ACC112 (cell line): ENCODE data around the gene DNAJC2.

Source experiments
- H2AFZ ChIP-seq: fragments of 200-600 bp; sonication (generic); one replicate; pipeline ENCODE4 v1.6.0; 2017; ENCODE audit warnings: antibody characterized with exemption, low read length; ENCODE audit not compliant: unreplicated experiment
- H3K27ac ChIP-seq: fragments of 200-600 bp; sonication (generic); 2 replicates; pipeline ENCODE4 v1.5.1; 2014; ENCODE audit warnings: low read depth, mild to moderate bottlenecking, antibody characterized with exemption, low read length, moderate library complexity
- H3K27me3 ChIP-seq: fragments of 200-600 bp; sonication (generic); 2 replicates; pipeline ENCODE4 v1.6.1; 2014; ENCODE audit warnings: mild to moderate bottlenecking, antibody characterized with exemption, low read length, moderate library complexity, mixed read lengths; ENCODE audit not compliant: insufficient read depth
- H3K36me3 ChIP-seq: fragments of 200-600 bp; sonication (generic); 2 replicates; pipeline ENCODE4 v1.6.1; 2016; ENCODE audit warnings: mild to moderate bottlenecking, antibody characterized with exemption, low read length, moderate library complexity, mixed read lengths; ENCODE audit not compliant: insufficient read depth
- H3K4me1 ChIP-seq: fragments of 200-600 bp; sonication (generic); one replicate; pipeline ENCODE4 v1.6.1; 2016; ENCODE audit warnings: low read length, mixed read lengths; ENCODE audit not compliant: insufficient read depth, unreplicated experiment, control insufficient read depth
- H3K4me3 ChIP-seq: fragments of 200-600 bp; sonication (generic); 2 replicates; pipeline ENCODE4 v1.5.1; 2014; ENCODE audit warnings: mild to moderate bottlenecking, low read depth, low read length
- H3K79me2 ChIP-seq: fragments of 200-600 bp; sonication (generic); one replicate; pipeline ENCODE4 v1.6.0; 2016; ENCODE audit warnings: low read length; ENCODE audit not compliant: control insufficient read depth, unreplicated experiment, insufficient read depth

Gene DNAJC2, protein sequence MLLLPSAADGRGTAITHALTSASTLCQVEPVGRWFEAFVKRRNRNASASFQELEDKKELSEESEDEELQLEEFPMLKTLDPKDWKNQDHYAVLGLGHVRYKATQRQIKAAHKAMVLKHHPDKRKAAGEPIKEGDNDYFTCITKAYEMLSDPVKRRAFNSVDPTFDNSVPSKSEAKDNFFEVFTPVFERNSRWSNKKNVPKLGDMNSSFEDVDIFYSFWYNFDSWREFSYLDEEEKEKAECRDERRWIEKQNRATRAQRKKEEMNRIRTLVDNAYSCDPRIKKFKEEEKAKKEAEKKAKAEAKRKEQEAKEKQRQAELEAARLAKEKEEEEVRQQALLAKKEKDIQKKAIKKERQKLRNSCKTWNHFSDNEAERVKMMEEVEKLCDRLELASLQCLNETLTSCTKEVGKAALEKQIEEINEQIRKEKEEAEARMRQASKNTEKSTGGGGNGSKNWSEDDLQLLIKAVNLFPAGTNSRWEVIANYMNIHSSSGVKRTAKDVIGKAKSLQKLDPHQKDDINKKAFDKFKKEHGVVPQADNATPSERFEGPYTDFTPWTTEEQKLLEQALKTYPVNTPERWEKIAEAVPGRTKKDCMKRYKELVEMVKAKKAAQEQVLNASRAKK

DNA sequence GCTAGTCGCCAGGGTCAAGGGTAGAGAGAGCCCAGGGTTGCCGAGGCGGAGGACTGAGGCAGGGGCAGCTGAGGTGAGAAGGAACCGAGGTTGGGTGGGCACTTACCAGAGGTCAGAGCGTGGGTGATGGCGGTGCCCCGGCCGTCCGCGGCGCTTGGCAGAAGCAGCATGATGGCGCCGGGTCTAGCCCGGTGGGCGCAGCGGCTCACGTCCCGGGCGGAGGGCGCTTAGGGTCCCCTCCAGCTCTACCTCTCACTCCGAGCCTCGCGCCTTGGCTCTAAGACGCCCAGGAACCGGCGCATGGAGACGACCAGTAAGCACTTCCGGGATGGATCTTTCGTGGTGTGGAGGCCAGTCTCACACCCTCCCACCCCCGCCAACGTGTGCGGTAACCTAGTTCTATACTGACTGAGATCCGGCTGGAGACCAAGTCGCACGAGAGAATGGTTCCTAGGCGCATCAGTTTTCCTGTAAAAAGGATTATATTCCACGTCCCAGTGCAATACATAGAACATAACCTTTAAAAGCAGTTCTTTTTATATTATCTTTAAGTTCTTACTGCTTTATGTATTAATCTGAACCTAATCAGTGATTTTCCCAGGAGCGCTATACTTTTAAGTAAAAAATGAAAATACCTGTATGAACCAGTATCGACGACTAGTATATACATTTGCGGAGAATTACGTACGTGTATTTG is at the start of gene DNAJC2:
DNAJC2 (minus strand) TSS at position 315 of the 697 bp plus-strand sequence; CDS start at position 170, 145 bp downstream.
- Histone ChIP-seq H3K4me3 (peak within 1 kb of the TSS; percentile 92), H3K27ac (peak within 1 kb of the TSS; percentile 71), H2AFZ (peak within 1 kb of the TSS; percentile 100), H3K4me1 (peaks cover 31% of the 10 kb centered on the region), H3K27me3 (no peaks in the 10 kb centered on the region), H3K79me2 (peaks cover 77% of the 10 kb centered on the region), H3K36me3 (peaks cover 15% of the 10 kb centered on the region)

DNA sequence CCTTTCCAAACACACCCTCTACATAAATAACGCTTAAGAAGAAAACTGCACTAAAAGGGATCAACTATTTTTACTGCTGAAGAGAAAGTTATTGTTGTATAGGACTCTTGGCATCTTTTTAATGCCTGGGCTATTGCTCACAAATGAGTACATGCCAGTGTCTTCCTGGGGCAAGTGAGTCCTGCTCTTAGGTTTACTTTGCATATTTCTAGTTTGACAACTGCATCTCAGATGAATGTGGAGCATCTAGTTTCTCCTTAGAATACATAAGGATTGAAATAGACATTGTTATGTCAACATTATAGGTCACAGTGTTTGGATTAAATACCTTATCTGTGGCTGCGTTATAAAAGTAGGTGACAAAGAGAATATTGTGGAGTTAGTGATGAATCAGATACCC is 47.4 kb upstream of the DNAJC2 start:
- Histone ChIP-seq H2AFZ (no peak overlapping the region), H3K27me3 (no peaks in the 10 kb centered on the region; the same call in 1 of the 2 replicates), H3K79me2 (no peaks in the 10 kb centered on the region), H3K4me3 (no peak overlapping the region), H3K36me3 (no peaks in the 10 kb centered on the region), H3K27ac (no peak overlapping the region), H3K4me1 (peaks cover 10% of the 10 kb centered on the region)

DNA sequence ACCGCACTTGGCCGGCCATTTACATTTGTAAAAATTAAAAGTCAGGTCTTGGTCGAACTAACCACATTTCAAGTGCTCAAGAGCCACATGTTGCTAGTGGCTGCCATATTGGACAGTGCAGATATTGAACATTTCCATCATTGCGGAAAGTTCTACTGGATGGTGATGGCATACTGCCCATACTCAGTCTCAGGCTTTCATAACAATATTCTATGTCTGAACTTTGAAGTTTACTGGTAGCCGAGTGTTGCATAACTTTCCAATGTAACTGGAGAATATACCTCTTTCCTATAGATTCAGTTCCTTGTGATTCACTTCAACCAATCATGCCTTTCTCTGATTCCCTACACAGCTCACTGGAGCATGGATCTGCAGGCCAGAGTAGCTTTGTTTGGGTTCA is 46.6 kb upstream of the DNAJC2 start:
- Histone ChIP-seq H3K79me2 (no peaks in the 10 kb centered on the region), H3K4me3 (no peak overlapping the region), H3K4me1 (peaks cover 10% of the 10 kb centered on the region), H3K27ac (no peak overlapping the region), H3K36me3 (no peaks in the 10 kb centered on the region), H3K27me3 (no peaks in the 10 kb centered on the region; the same call in 1 of the 2 replicates), H2AFZ (no peak overlapping the region)

DNA sequence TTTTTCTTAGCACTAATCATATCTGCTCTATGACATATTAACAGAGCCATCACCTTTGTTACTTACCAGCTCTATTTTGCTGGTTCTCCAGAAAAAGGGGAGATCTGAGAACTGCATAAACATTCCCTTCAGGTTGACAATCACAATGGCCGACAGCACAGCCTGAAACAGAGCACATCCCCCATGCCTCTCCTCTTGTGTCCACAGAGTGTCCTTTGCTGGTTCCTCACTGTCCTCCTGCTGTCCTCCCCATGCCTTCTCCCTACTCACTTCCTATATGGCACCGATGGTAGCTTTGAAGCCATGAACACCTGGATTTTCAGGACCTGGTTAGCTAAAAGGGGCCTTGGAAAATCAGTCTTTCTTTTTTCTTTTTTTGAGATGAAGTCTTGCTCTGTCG is 44.7 kb upstream of the DNAJC2 start:
- H3K36me3 ChIP-seq, result no peaks in the 10 kb centered on the region
- no peaks in the 10 kb centered on the region; the same call in 1 of the 2 replicates for H3K27me3 ChIP-seq
- no peaks in the 10 kb centered on the region for H3K79me2 ChIP-seq
- H3K4me3 ChIP-seq, result no peak overlapping the region
- H3K27ac ChIP-seq, result no peak overlapping the region
- H3K4me1 ChIP-seq, result peaks cover 10% of the 10 kb centered on the region
- no peak overlapping the region for H2AFZ ChIP-seq

DNA sequence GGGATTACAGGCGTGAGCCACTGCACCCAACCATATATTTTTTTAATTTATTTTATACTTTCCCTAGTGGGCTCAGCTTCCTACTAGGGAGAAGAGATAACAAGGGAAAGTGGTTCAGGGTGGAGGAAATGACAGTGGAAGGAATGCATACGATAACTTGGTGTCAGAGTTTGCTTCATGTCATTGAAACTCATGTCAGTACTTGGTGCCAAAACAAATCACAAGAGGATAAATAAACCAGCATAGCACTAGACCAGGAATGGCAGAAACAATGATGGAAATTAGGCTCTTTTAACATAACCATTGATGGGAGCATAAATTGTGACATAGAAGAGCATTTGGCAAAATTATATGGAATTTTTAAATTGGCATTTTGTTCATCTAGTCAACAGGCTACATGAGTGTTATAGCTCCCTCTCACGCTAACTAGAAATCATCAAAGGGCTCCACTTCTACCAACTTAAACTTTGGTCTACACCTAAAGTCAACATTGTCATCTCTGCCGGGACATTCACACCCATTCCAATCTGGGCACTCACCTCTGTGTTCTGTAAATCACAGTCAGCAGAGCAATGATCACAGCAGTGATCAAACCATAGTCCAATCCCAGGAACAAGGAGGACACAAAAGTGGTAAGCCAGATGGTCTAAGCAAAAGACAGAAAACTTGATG is 44.0 kb upstream of the DNAJC2 start:
- H3K27me3 ChIP-seq, result no peaks in the 10 kb centered on the region; the same call in 1 of the 2 replicates
- H3K79me2 ChIP-seq, result no peaks in the 10 kb centered on the region
- H3K36me3 ChIP-seq, result no peaks in the 10 kb centered on the region
- peaks cover 10% of the 10 kb centered on the region for H3K4me1 ChIP-seq
- no peak overlapping the region for H3K4me3 ChIP-seq
- H2AFZ ChIP-seq, result no peak overlapping the region
- H3K27ac ChIP-seq, result no peak overlapping the region

DNA sequence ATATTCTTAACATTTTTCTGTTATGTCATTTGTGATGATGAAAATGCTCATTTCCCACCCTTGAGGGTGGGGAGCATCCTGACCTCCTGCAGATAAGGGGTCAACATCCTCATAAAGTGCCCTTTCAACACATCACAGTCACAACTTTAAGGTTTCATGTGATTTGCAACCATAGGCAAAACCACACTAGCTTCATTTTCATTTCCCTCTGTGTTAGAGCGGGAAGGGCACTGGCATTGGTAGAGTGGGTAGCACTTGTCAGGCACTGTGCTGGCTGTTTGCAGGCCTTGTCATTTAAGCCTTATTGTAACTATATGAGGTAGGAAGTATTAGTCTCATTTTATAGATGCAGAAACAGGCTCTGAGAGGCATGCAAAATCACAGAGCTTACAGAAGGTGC is 42.7 kb upstream of the DNAJC2 start:
- Histone ChIP-seq H3K27ac (no peak overlapping the region), H3K4me1 (peaks cover 9% of the 10 kb centered on the region), H3K27me3 (no peaks in the 10 kb centered on the region; the same call in 1 of the 2 replicates), H3K36me3 (no peaks in the 10 kb centered on the region), H3K79me2 (no peaks in the 10 kb centered on the region), H2AFZ (no peak overlapping the region), H3K4me3 (no peak overlapping the region)

DNA sequence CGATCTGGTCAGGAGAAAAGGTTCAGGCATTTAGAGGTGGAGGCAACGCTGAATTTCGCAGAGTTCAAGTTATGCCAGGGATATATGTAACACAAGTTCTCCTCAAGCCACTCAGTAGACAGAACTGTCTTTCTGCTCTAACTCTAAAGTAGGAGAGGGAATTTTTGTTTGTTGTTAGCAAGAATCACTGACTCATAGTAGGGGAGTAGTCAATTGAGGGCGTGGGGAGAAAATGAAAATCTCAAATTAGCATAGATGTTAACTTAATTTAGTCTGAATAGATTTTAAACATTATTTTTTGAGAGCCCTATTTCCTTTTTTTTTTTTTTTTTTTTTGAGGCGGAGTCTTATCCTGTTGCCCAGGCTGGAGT is 37.5 kb upstream of the DNAJC2 start:
- no peak overlapping the region for H3K27ac ChIP-seq
- no peaks in the 10 kb centered on the region for H3K79me2 ChIP-seq
- H3K36me3 ChIP-seq, result no peaks in the 10 kb centered on the region
- no peaks in the 10 kb centered on the region for H3K27me3 ChIP-seq
- no peak overlapping the region for H3K4me3 ChIP-seq
- no peak overlapping the region for H2AFZ ChIP-seq
- peaks cover 6% of the 10 kb centered on the region for H3K4me1 ChIP-seq

DNA sequence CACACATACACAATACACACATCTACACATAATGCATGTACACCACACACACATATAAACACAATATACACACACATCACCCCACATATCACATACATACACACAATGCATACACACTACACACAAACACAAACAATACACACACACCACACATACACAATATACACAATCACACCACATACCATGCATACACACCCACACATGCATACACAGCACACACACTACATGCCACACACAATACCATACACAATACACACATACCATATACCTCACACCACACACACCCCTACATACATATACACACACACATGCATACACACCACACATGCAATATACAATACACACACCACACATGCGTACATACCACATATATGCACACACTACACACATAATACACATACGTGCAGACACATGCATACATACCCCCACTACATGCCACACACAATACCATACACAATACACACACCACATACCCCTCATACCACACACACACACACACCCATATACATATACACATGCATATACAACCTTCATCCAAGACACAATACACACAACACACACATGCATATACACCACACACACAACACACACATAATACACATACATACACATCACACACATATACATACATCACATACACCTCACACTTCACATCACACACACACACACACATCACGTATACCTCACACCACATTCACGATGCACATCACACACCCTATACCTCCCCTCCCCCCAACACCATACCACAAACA is 36.9 kb upstream of the DNAJC2 start:
- Histone ChIP-seq H3K79me2 (no peaks in the 10 kb centered on the region), H3K4me3 (no peak overlapping the region), H2AFZ (no peak overlapping the region), H3K36me3 (no peaks in the 10 kb centered on the region), H3K27me3 (no peaks in the 10 kb centered on the region), H3K27ac (no peak overlapping the region), H3K4me1 (peaks cover 6% of the 10 kb centered on the region)

DNA sequence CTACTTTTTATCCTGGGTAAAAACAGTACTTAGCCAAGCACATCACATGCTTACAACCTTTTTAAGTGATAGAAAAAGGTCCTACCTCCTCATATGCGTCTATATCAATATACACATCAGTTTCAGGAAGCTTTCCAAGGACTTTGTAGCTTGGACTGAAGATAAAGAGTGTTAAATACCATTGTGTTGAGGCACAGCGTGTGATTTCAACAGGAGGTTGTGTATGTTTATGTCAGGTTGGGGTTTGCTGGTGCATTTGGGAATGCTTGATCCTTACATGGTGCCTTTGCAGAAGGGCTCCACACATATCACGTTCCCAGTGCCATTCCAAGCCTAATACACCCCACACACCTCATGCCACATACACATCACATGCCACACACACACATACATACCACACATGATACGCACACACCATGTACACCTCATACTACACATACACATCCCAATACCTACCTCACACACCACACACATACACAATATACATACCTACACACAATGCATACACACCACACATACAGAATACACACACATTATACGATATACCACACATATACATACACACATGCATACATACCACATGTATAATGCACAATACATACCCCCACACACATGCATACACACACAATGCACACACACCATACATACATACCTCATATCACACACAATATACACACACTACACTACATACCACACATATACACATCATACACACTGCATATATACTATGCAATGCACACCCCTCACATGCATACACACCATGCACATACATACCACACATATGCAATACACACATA is 36.0 kb upstream of the DNAJC2 start:
- peaks cover 6% of the 10 kb centered on the region for H3K4me1 ChIP-seq
- H3K36me3 ChIP-seq, result no peaks in the 10 kb centered on the region
- no peak overlapping the region for H2AFZ ChIP-seq
- no peaks in the 10 kb centered on the region for H3K79me2 ChIP-seq
- H3K27me3 ChIP-seq, result no peaks in the 10 kb centered on the region
- no peak overlapping the region for H3K4me3 ChIP-seq
- H3K27ac ChIP-seq, result no peak overlapping the region
